Vagina (tissue), 2 donors: ENCODE results near the gene AHNAK2.

ENCODE experiments used
- CTCF ChIP-seq, 3 experiments: fragments of 450-650 bp in 2 of 3; fragments of 200-600 bp in 1 of 3; sonication (generic) in 1 of 3; IDR thresholded peaks; one replicate each; pipeline ENCODE4 v1.5.1; 2017 to 2019; ENCODE audit warnings: antibody characterized with exemption in 3 of 3, mild to moderate bottlenecking in 2 of 3, moderate library complexity in 2 of 3
- POLR2A ChIP-seq, 2 donors: fragments of 450-650 bp; IDR thresholded peaks; one replicate each; pipeline ENCODE4 v1.6.1; 2017; ENCODE audit warnings: antibody characterized with exemption in 2 of 2, mild to moderate bottlenecking in 2 of 2, moderate library complexity in 2 of 2
- POLR2AphosphoS5 ChIP-seq, 2 donors: sonication (generic); formaldehyde crosslinking; IDR thresholded peaks; one replicate each; pipeline ENCODE4 v1.9.0; 2017; ENCODE audit warnings: antibody characterized with exemption in 2 of 2, mild to moderate bottlenecking in 2 of 2, low read depth in 1 of 2; ENCODE audit not compliant: insufficient read depth in 1 of 2

- TF ChIP-seq CTCF (IDR thresholded peaks at IDR 0.05) (no peak), POLR2AphosphoS5 (IDR thresholded peaks at IDR 0.05; ENCODE audit: insufficient read depth in 1 of 2, low read depth in 1 of 2) (no peak), POLR2A (IDR thresholded peaks at IDR 0.05) (no peak)
These were observed 37.5 kb downstream of the AHNAK2 start for GRCh38 chr14:104940526-104941150.
